HG02981 (cell line): Measurements from ENCODE around the gene TEP1.
"Not testable (repeated sequence)": the region's sequence is repeated elsewhere in the genome, so short reads cannot be mapped to it uniquely, and the experiment has no call there.

Experiments used
- ATAC-seq: cut with Tn5 transposase; IDR thresholded peaks from one replicate; pipeline ENCODE4 v1.9.1; 2021; ENCODE audit warnings: mild to moderate bottlenecking, moderate library complexity; ENCODE audit not compliant: unreplicated experiment

The TEP1 gene

GRCh38 chr14:20343862-20344220 lies 69.5 kb downstream of the TEP1 start:
- no peak for ATAC-seq

- ATAC-seq, result peak; percentile 90
Observed at GRCh38 chr14:20343092-20343861, 70.0 kb downstream of the TEP1 start, which contains the start of gene PARP2. PARP2 (plus strand) TSS chr14:20343635; CDS start chr14:20343642, 7 bp downstream.

- ATAC-seq, result no peak
Observed at GRCh38 chr14:20341646-20342045, 71.7 kb downstream of the TEP1 start.

GRCh38 chr14:20341032-20341431 lies 72.3 kb downstream of the TEP1 start:
- not testable (repeated sequence) for ATAC-seq

GRCh38 chr14:20334017-20334416 lies 79.3 kb downstream of the TEP1 start:
- no peak for ATAC-seq

GRCh38 chr14:20333494-20333841 lies 79.8 kb downstream of the TEP1 start:
- ATAC-seq, result peak; percentile 5

GRCh38 chr14:20332788-20333493 lies 80.4 kb downstream of the TEP1 start, which contains the start of gene CCNB1IP1:
CCNB1IP1 (minus strand) TSS chr14:20333279; CDS start chr14:20316523, 16,756 bp downstream.
- ATAC-seq, result peak; percentile 94

- no peak for ATAC-seq
Observed at GRCh38 chr14:20332431-20332787, 80.9 kb downstream of the TEP1 start.

GRCh38 chr14:20331053-20331613 lies 82.2 kb downstream of the TEP1 start:
- ATAC-seq, result no peak

GRCh38 chr14:20329355-20329754 lies 83.9 kb downstream of the TEP1 start:
- ATAC-seq, result no peak

- no peak for ATAC-seq
Observed at GRCh38 chr14:20328705-20329104, 84.6 kb downstream of the TEP1 start.

GRCh38 chr14:20327005-20327869 lies 86.1 kb downstream of the TEP1 start:
- ATAC-seq, result no peak

GRCh38 chr14:20317720-20318119 lies 95.6 kb downstream of the TEP1 start:
- no peak for ATAC-seq
